GM19463 (cell line): ENCODE data around the gene HDAC4.
"Not testable (repeated sequence)": the region's sequence is repeated elsewhere in the genome, so short reads cannot be mapped to it uniquely, and the experiment has no call there.

Source experiments
- ATAC-seq: cut with Tn5 transposase; IDR thresholded peaks from one replicate; pipeline ENCODE4 v1.9.1; 2021; ENCODE audit warnings: mild to moderate bottlenecking, moderate library complexity; ENCODE audit not compliant: unreplicated experiment

HDAC4 gene

GRCh38 chr2:239285071-239285931, 115.5 kb downstream of the HDAC4 start:
- ATAC-seq: no peak

GRCh38 chr2:239283961-239284795, 116.6 kb downstream of the HDAC4 start:
- no peak for ATAC-seq

- ATAC-seq: no peak
These were observed 117.4 kb downstream of the HDAC4 start for GRCh38 chr2:239283288-239283945.

GRCh38 chr2:239282448-239283287, 118.2 kb downstream of the HDAC4 start:
- no peak for ATAC-seq

- ATAC-seq: not testable (repeated sequence)
These were observed 120.4 kb downstream of the HDAC4 start for GRCh38 chr2:239280296-239281017.

GRCh38 chr2:239279508-239280295, 121.1 kb downstream of the HDAC4 start:
- no peak for ATAC-seq

- no peak for ATAC-seq
These were observed 121.9 kb downstream of the HDAC4 start for GRCh38 chr2:239278941-239279365.

GRCh38 chr2:239278361-239278760, 122.5 kb downstream of the HDAC4 start:
- no peak for ATAC-seq

- no peak for ATAC-seq
These were observed 123.3 kb downstream of the HDAC4 start for GRCh38 chr2:239277401-239278085.

GRCh38 chr2:239276851-239277250, 124.0 kb downstream of the HDAC4 start:
- no peak for ATAC-seq

GRCh38 chr2:239275847-239276831, 124.7 kb downstream of the HDAC4 start:
- no peak for ATAC-seq

GRCh38 chr2:239275044-239275685, 125.7 kb downstream of the HDAC4 start:
- no peak for ATAC-seq

- ATAC-seq: no peak
These were observed 126.3 kb downstream of the HDAC4 start for GRCh38 chr2:239274391-239275043.

- ATAC-seq: no peak
These were observed 127.3 kb downstream of the HDAC4 start for GRCh38 chr2:239273280-239274234.

GRCh38 chr2:239272626-239273025, 128.2 kb downstream of the HDAC4 start:
- no peak for ATAC-seq
